A549 treated with RU486 at 1 μM for 4 hours (cell line): ENCODE measurements around the gene NT5C3A. TPM values are rescaled to one million over a fixed set of nuclear protein-coding genes. Genes with fewer than 3 reads are reported as not detected.

Experiments used
- total RNA-seq: library from RNA; stranded (reverse); fragments of 200-300 nt; extraction: Qiagen RNA extraction; gene quantifications from 5 replicates; pipeline ENCODE4 v1.2.3, GENCODE V29; 2022; ENCODE audit warnings: low read depth

Gene NT5C3A
- 22.5 to 46.2 TPM (median 39.0 TPM) in 5 replicates for total RNA-seq

DNA sequence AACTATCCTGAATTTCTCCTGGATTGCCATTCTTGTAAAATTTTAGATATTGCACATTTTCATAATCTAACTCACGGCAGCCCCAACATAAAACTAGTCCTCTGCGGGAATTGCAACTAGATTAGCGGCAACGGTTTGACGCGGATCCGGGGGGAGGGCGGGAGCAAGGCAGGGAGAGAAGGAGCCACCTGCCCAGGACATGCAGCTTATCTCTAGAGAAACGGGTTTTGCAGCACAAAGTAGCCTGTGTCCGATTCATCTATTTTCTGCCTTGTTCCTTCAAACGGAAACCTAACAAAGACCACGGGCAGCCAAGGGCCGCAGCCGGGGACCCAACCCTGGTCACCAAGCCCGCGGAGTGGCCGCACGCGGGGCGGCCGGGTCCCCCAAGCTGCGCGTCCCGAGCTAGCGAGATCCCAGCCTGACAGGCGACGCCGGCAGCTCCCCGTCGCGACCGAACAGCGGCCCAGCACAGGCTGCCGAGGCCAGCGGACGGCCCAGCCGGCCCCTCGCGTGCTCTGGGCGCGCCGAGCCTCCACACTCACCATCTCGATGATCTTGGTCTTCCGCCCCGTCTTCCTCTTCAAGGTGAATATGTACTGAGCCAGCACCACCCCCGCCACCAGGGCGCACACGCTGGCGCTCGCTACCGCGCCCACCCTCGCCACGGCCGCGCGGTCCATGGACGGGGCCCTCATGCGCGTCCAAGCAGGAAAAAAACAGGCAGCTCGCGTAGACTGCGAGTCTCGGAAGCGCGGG lies at the start of gene NT5C3A:
TSS of gene NT5C3A (minus strand) at position 754 of the 759 bp plus-strand sequence. CDS start at position 683, 71 bp downstream.

GRCh38 chr7:33109005-33109757 lies 46.6 kb upstream of the NT5C3A start, which contains the start of gene RP9:
TSS of gene RP9 (minus strand) at chr7:33109404. CDS start at chr7:33109372, 32 bp downstream.

Other genes starting within 250 kb of the NT5C3A start
- 16.6 to 28.7 TPM (median 24.9 TPM) in 5 replicates for gene KBTBD2, start 171.0 kb downstream of the NT5C3A start, total RNA-seq
- 75.7 to 124 TPM (median 88.0 TPM) in 5 replicates for gene FKBP9, start 105.3 kb downstream of the NT5C3A start, total RNA-seq
- gene RP9, start 46.6 kb upstream of the NT5C3A start, total RNA-seq = 33.8 to 45.6 TPM (median 35.8 TPM) in 5 replicates
- 2.6 to 3.7 TPM (median 2.9 TPM) in 5 replicates for gene BBS9, start 66.8 kb upstream of the NT5C3A start, total RNA-seq